CD1c-positive myeloid dendritic cell (primary cell): ENCODE measurements around the gene SPAG16.
A peak's percentile ranks its signal among the peaks of the same experiment; 100 is the strongest.

Source experiments
- DNase-seq: peaks from one replicate; pipeline ENCODE4 v3.0.0-alpha.2; 2016; ENCODE audit errors: extremely low spot score

SPAG16 gene

GRCh38 chr2:213816583-213816982, 532.3 kb downstream of the SPAG16 start:
- DNase-seq = no peak

GRCh38 chr2:213818436-213818835, 534.2 kb downstream of the SPAG16 start:
- no peak for DNase-seq

GRCh38 chr2:213834331-213834730, 550.1 kb downstream of the SPAG16 start:
- no peak for DNase-seq

GRCh38 chr2:213834746-213835145, 550.5 kb downstream of the SPAG16 start:
- DNase-seq = no peak

GRCh38 chr2:213846856-213847255, 562.6 kb downstream of the SPAG16 start:
- no peak for DNase-seq

GRCh38 chr2:213847316-213847715, 563.1 kb downstream of the SPAG16 start:
- DNase-seq = no peak

GRCh38 chr2:213848631-213849030, 564.4 kb downstream of the SPAG16 start:
- no peak for DNase-seq

- no peak for DNase-seq
Measured at GRCh38 chr2:213861638-213862037, 577.4 kb downstream of the SPAG16 start.

GRCh38 chr2:213862407-213863076, 578.3 kb downstream of the SPAG16 start:
- DNase-seq = no peak

GRCh38 chr2:213863541-213863940, 579.3 kb downstream of the SPAG16 start:
- DNase-seq = no peak

- no peak for DNase-seq
Measured at GRCh38 chr2:213868526-213868925, 584.3 kb downstream of the SPAG16 start.

GRCh38 chr2:213885485-213885884, 601.2 kb downstream of the SPAG16 start:
- no peak for DNase-seq

- DNase-seq = no peak
Measured at GRCh38 chr2:213914510-213914909, 630.2 kb downstream of the SPAG16 start.

GRCh38 chr2:213920014-213920413, 635.8 kb downstream of the SPAG16 start:
- DNase-seq = no peak

GRCh38 chr2:213923543-213923942, 639.3 kb downstream of the SPAG16 start:
- no peak for DNase-seq

GRCh38 chr2:213934560-213934959, 650.3 kb downstream of the SPAG16 start:
- peak; percentile 9 for DNase-seq

GRCh38 chr2:213958086-213958485, 673.8 kb downstream of the SPAG16 start:
- no peak for DNase-seq

- DNase-seq = no peak
Measured at GRCh38 chr2:213959589-213959988, 675.3 kb downstream of the SPAG16 start.

GRCh38 chr2:213971536-213971935, 687.3 kb downstream of the SPAG16 start:
- no peak for DNase-seq

GRCh38 chr2:213980883-213981282, 696.6 kb downstream of the SPAG16 start:
- DNase-seq = no peak

GRCh38 chr2:213989207-213989606, 704.9 kb downstream of the SPAG16 start:
- DNase-seq = no peak

- DNase-seq = no peak
Measured at GRCh38 chr2:213991453-213992108, 707.3 kb downstream of the SPAG16 start.

- no peak for DNase-seq
Measured at GRCh38 chr2:213995400-213996105, 711.3 kb downstream of the SPAG16 start.
